BJ (cell line): ENCODE data around the gene LARP4B. TPM values are rescaled to one million over a fixed set of nuclear protein-coding genes. Genes with fewer than 3 reads are reported as not detected.

Source experiments
- CTCF ChIA-PET: fragments of 350-600 bp; formaldehyde crosslinking; extraction: SDS; loops from one replicate; lab custom pipeline; 2021; ENCODE audit warnings: antibody characterized with exemption, inconsistent platforms; lab: Yijun Ruan, JAX
- POLR2A ChIA-PET: fragments of 300-600 bp; sonication (Branson Sonifier 250); formaldehyde crosslinking; extraction: SDS; loops from one replicate; lab custom pipeline; 2021; ENCODE audit warnings: antibody characterized with exemption; lab: Charles Lee
- DNase-seq: peaks from one replicate; pipeline ENCODE4 v3.0.0-alpha.2; 2011; ENCODE audit warnings: low read depth
- H3K27me3 ChIP-seq: 2 replicates; pipeline ENCODE4 v1.6.0; 2011; ENCODE audit warnings: low read length; ENCODE audit not compliant: control insufficient read depth, insufficient read depth
- H3K36me3 ChIP-seq: 2 replicates; pipeline ENCODE4 v1.5.1; 2011; ENCODE audit warnings: low read length; ENCODE audit not compliant: control insufficient read depth, insufficient read depth
- H3K4me3 ChIP-seq: 2 replicates; pipeline ENCODE4 v1.5.1; 2011; ENCODE audit warnings: low read depth, mild to moderate bottlenecking, control low read depth, low read length
- polyA plus RNA-seq: library from polyadenylated mRNA; depleted of rRNA; stranded (reverse); fragments of >200 nt; gene quantifications from 2 replicates; pipeline ENCODE4 v1.2.3, GENCODE V29; 2011; rRNA removed
- TF ChIP-seq, protein P1 (sequence below): IDR thresholded peaks from 2 replicates; pipeline ENCODE4 v1.5.1; 2011; ENCODE audit warnings: low read depth, mild to moderate bottlenecking, control low read depth, inconsistent platforms, low read length, moderate library complexity; ENCODE audit not compliant: insufficient read depth

The LARP4B gene
- polyA plus RNA-seq, 1 experiment, result 38.4 TPM

DNA sequence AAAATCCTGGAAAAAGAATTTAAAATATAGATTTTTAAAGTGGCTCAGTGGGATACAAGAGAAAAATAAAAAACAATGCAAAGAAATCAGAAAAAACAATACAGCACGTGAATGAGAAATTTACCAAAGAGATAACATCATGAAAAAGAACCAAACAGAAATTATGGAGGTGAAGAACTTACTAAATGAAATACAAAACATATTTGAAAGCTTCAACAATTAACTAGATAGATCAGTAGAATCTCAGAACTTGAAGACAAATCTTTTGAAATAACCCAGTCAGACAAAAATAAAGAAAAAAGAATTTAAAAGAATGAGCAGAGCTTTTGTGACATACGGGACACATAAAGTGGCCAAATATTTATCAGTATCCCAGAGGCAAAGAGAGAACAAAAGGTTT, 170.9 kb downstream of the LARP4B start:
- ChIA-PET POLR2A (no interaction called here), CTCF (no interaction called here)
- Histone ChIP-seq H3K27me3 (no peaks in the 10 kb centered on the region), H3K36me3 (no peaks in the 10 kb centered on the region), H3K4me3 (no peak overlapping the region)
- TF ChIP-seq, protein P1, sequence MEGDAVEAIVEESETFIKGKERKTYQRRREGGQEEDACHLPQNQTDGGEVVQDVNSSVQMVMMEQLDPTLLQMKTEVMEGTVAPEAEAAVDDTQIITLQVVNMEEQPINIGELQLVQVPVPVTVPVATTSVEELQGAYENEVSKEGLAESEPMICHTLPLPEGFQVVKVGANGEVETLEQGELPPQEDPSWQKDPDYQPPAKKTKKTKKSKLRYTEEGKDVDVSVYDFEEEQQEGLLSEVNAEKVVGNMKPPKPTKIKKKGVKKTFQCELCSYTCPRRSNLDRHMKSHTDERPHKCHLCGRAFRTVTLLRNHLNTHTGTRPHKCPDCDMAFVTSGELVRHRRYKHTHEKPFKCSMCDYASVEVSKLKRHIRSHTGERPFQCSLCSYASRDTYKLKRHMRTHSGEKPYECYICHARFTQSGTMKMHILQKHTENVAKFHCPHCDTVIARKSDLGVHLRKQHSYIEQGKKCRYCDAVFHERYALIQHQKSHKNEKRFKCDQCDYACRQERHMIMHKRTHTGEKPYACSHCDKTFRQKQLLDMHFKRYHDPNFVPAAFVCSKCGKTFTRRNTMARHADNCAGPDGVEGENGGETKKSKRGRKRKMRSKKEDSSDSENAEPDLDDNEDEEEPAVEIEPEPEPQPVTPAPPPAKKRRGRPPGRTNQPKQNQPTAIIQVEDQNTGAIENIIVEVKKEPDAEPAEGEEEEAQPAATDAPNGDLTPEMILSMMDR, result no peak
- no peak for DNase-seq

DNA sequence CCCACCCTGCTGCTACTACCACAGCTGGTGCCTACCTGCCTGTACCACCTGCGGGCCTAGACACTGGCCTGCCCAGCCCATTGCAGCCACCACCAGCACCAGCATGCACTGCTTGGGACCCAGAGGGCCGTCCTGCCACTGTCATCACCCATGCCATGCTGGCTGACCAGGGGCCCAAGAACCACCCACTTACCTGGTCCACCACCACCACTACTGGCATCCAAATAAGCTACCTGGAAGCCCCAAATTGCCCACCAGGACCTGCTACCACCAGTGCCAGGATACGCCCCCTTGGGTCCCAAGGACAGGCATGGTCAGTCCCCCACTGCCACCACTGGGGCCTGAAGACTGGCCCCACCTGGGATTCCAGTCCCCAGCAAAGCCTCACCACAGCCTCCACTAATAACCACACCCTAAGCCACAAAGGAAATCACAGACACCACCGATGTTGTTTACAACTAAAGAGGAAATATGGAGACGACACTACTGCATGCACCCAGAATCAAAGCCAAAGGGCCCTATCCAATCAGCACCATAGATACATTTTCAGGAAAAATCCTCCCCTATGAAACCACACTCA, 171.5 kb downstream of the LARP4B start:
- no peak for DNase-seq
- H3K36me3 ChIP-seq, result no peaks in the 10 kb centered on the region
- ChIA-PET CTCF (no interaction called here), POLR2A (no interaction called here)
- no peak overlapping the region for H3K4me3 ChIP-seq
- peaks cover 1% of the 10 kb centered on the region; the same call in 1 of the 2 replicates for H3K27me3 ChIP-seq
- TF ChIP-seq, protein P1, result no peak

Other genes starting within 250 kb of the LARP4B start
- 6.7 and 9.3 TPM in 2 replicates for gene DIP2C, start 242.0 kb downstream of the LARP4B start, polyA plus RNA-seq
- gene GTPBP4, start 56.7 kb upstream of the LARP4B start, polyA plus RNA-seq, result 17.3 and 27.3 TPM in 2 replicates
- gene IDI2, start 94.2 kb upstream of the LARP4B start, polyA plus RNA-seq, result not detected in 2 replicates
- 10.0 and 19.7 TPM in 2 replicates for gene IDI1, start 117.4 kb upstream of the LARP4B start, polyA plus RNA-seq
- gene WDR37, start 124.7 kb upstream of the LARP4B start, polyA plus RNA-seq, result 10.9 and 12.7 TPM in 2 replicates